T-helper 1 cell treated with Interleukin-12 subunit alpha and Interleukin-12 subunit beta and Interleukin-4 antibody, amounts not matched to agents 30 ng/mL and 1 ng/mL, for 36 hours (primary cell): ENCODE results near the gene UBE2L6. TPM values are rescaled to one million over a fixed set of nuclear protein-coding genes. Genes with fewer than 3 reads are reported as not detected.

Source experiments
- intact Hi-C: fragments of 100-400 bp; cut with micrococcal nuclease; formaldehyde crosslinking; loops from one replicate; pipeline ENCODE4 v1.15.1; 2024
- total RNA-seq: library from RNA; stranded (reverse); gene quantifications from 2 replicates; pipeline ENCODE4 v1.2.3, GENCODE V29; 2022

The UBE2L6 gene
- total RNA-seq: 270 and 272 TPM in 2 replicates

- intact Hi-C loops: loop anchor here (1.0 to 5.0 kb wide), 10 partner anchors 74 to 1575 kb away; partner anchors contain the start of genes FAM111A, FAM111B, SELENOH and SSRP1
These were observed at the start of gene UBE2L6 for GRCh38 chr11:57567515-57568329. Gene UBE2L6 (minus strand): TSS chr11:57567672. CDS start chr11:57567611, 61 bp downstream.

GRCh38 chr11:57616595-57616994 is 49.1 kb upstream of the UBE2L6 start:
- intact Hi-C loops: no loop called here

- intact Hi-C loops: no loop called here
These were observed 47.8 kb upstream of the UBE2L6 start for GRCh38 chr11:57615308-57615707.

GRCh38 chr11:57614234-57614772 is 46.8 kb upstream of the UBE2L6 start:
- intact Hi-C loops: no loop called here

GRCh38 chr11:57610170-57610569 is 42.7 kb upstream of the UBE2L6 start:
- intact Hi-C loops: no loop called here

- intact Hi-C loops: no loop called here
These were observed 37.6 kb upstream of the UBE2L6 start for GRCh38 chr11:57605028-57605420.

GRCh38 chr11:57604296-57605027 is 37.0 kb upstream of the UBE2L6 start:
- intact Hi-C loops: no loop called here

GRCh38 chr11:57601297-57601696 is 33.8 kb upstream of the UBE2L6 start:
- intact Hi-C loops: no loop called here

- intact Hi-C loops: no loop called here
These were observed 31.9 kb upstream of the UBE2L6 start for GRCh38 chr11:57599381-57599780.

- intact Hi-C loops: no loop called here
These were observed 31.3 kb upstream of the UBE2L6 start for GRCh38 chr11:57598831-57599155.

GRCh38 chr11:57597916-57598830 is 30.7 kb upstream of the UBE2L6 start:
- intact Hi-C loops: no loop called here

GRCh38 chr11:57597461-57597915 is 30.0 kb upstream of the UBE2L6 start, which contains the start of gene SERPING1:
Gene SERPING1 (plus strand): TSS chr11:57597685. CDS start chr11:57598271, 586 bp downstream.
- intact Hi-C loops: no loop called here

- intact Hi-C loops: no loop called here
These were observed 28.9 kb upstream of the UBE2L6 start for GRCh38 chr11:57596266-57596885.

GRCh38 chr11:57588046-57588710 is 20.7 kb upstream of the UBE2L6 start:
- intact Hi-C loops: no loop called here

GRCh38 chr11:57586711-57587245 is 19.3 kb upstream of the UBE2L6 start:
- intact Hi-C loops: no loop called here

GRCh38 chr11:57585301-57585700 is 17.8 kb upstream of the UBE2L6 start:
- intact Hi-C loops: no loop called here

GRCh38 chr11:57584341-57584740 is 16.9 kb upstream of the UBE2L6 start:
- intact Hi-C loops: no loop called here

- intact Hi-C loops: no loop called here
These were observed 6.6 kb upstream of the UBE2L6 start for GRCh38 chr11:57574061-57574460.

GRCh38 chr11:57571606-57572005 is 4.1 kb upstream of the UBE2L6 start:
- intact Hi-C loops: no loop called here

- intact Hi-C loops: loop anchor here (1.0 to 5.0 kb wide), 5 partner anchors 73 to 1539 kb away; partner anchors contain the start of gene FAM111B
These were observed 876 bp upstream of the UBE2L6 start for GRCh38 chr11:57568330-57568766.
